CD4-positive, alpha-beta memory T cell (primary cell): ENCODE results near the gene SLC18A3. TPM values are rescaled to one million over a fixed set of nuclear protein-coding genes. Genes with fewer than 3 reads are reported as not detected.

Experiments
- CTCF ChIA-PET: fragments of 350-600 bp; sonication (Branson Sonifier 250); formaldehyde crosslinking; loops from one replicate; lab custom pipeline; 2021; ENCODE audit warnings: inconsistent platforms; ENCODE audit not compliant: partially characterized antibody; lab: Charles Lee
- POLR2A ChIA-PET: fragments of 350-600 bp; sonication (Branson Sonifier 250); formaldehyde crosslinking; loops from one replicate; lab custom pipeline; 2021; ENCODE audit not compliant: partially characterized antibody; lab: Charles Lee
- DNase-seq, 5 donors: peaks; one replicate each; pipeline versions ENCODE4 v3.0.0 to v3.0.0-alpha.2; 2020 to 2022; ENCODE audit warnings: mixed read lengths in 1 of 5
- H3K27ac ChIP-seq: one replicate; pipeline ENCODE4 v1.7.0; 2013; ENCODE audit warnings: low read depth, low read length
- H3K27me3 ChIP-seq: 2 replicates; pipeline ENCODE4 v1.7.0; 2013; ENCODE audit warnings: mild to moderate bottlenecking, low read length, moderate library complexity; ENCODE audit not compliant: insufficient read depth
- H3K36me3 ChIP-seq: 2 replicates; pipeline ENCODE4 v1.7.0; 2013; ENCODE audit warnings: mild to moderate bottlenecking, low read length, moderate library complexity; ENCODE audit not compliant: insufficient read depth
- H3K4me1 ChIP-seq: 2 replicates; pipeline ENCODE4 v1.7.0; 2013; ENCODE audit warnings: mild to moderate bottlenecking, low read length, moderate library complexity; ENCODE audit not compliant: insufficient read depth
- H3K4me3 ChIP-seq, 2 donors: one replicate each; pipeline ENCODE4 v1.7.0; 2013; ENCODE audit warnings: low read length in 2 of 2, mild to moderate bottlenecking in 1 of 2
- H3K9me3 ChIP-seq, 2 donors: one replicate each; pipeline ENCODE4 v1.7.0; 2013; ENCODE audit warnings: low read length in 2 of 2, control low read depth in 1 of 2; ENCODE audit not compliant: control insufficient read depth in 1 of 2
- H3K27ac Mint-ChIP-seq, 7 donors: one replicate each; pipeline ENCODE4 v1.8.0; 2020 to 2021; ENCODE audit warnings: mixed read lengths in 7 of 7, mild to moderate bottlenecking in 6 of 7, inconsistent platforms in 3 of 7, moderate library complexity in 3 of 7
- H3K27me3 Mint-ChIP-seq, 2 donors: one replicate each; pipeline ENCODE4 v1.8.0; 2020 to 2021; ENCODE audit warnings: mixed read lengths in 2 of 2
- H3K36me3 Mint-ChIP-seq, 2 donors: one replicate each; pipeline ENCODE4 v1.8.0; 2020 to 2021; ENCODE audit warnings: mixed read lengths in 2 of 2, inconsistent platforms in 1 of 2, mild to moderate bottlenecking in 1 of 2
- H3K4me1 Mint-ChIP-seq, 4 donors: one replicate each; pipeline ENCODE4 v1.8.0; 2020 to 2021; ENCODE audit warnings: mixed read lengths in 4 of 4, mild to moderate bottlenecking in 1 of 4
- H3K4me3 Mint-ChIP-seq, 8 donors: one replicate each; pipeline ENCODE4 v1.8.0; 2020 to 2021; ENCODE audit warnings: mixed read lengths in 8 of 8, mild to moderate bottlenecking in 7 of 8, moderate library complexity in 6 of 8, inconsistent platforms in 3 of 8
- H3K9me3 Mint-ChIP-seq, 8 donors: one replicate each; pipeline ENCODE4 v1.8.0; 2020 to 2021; ENCODE audit warnings: mixed read lengths in 8 of 8, mild to moderate bottlenecking in 5 of 8, inconsistent platforms in 3 of 8, moderate library complexity in 1 of 8
- intact Hi-C: fragments of 100-400 bp; cut with micrococcal nuclease; formaldehyde crosslinking; loops from one replicate; pipeline ENCODE4 v1.15.1; 2023
- polyA plus RNA-seq, 2 donors: library from polyadenylated mRNA; unstranded; fragments of 300-500 nt; fragmentation: Illumina TruSeq; gene quantifications; one replicate each; pipeline ENCODE4 v1.2.3, GENCODE V29; 2021
- total RNA-seq, 2 experiments: library from RNA; stranded (reverse); gene quantifications; one replicate each; pipeline ENCODE4 v1.2.3, GENCODE V29; 2021

The SLC18A3 gene
- total and polyA plus RNA-seq, 4 experiments from 2014 or later, result not detected

DNA sequence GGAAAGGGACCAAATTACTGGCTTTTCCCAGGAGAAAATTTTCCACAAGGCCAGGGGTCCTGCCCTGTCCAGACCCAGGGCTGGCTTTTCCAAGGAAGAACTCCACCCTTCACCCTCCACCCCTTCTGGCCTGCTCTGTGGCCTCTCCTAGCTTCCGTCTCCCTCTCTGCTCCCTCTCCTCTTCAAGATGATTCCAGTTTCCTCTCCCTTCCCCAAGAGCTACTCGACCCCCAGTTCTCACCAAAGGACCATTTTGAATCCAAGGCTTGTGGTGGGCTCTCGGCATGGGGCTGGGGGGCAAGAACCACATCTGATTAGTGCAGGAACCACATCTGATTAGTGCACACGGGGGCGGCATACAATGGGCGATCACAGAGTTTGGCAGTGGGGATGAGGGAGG lies 11.5 kb downstream of the SLC18A3 start:
- Mint-ChIP-seq H3K27ac (no peak overlapping the region), H3K27me3 (peaks cover 7 to 41% of the 10 kb centered on the region in 2 donors), H3K36me3 (no peaks in the 10 kb centered on the region), H3K4me3 (no peak overlapping the region), H3K4me1 (no peaks in the 10 kb centered on the region), H3K9me3 (peaks cover 0 to 2% (median 0%) of the 10 kb centered on the region in 8 donors)
- intact Hi-C loops, result no loop called here
- Histone ChIP-seq H3K36me3 (no peaks in the 10 kb centered on the region), H3K27me3 (no peaks in the 10 kb centered on the region), H3K4me1 (no peaks in the 10 kb centered on the region), H3K9me3 (no peaks in the 10 kb centered on the region), H3K27ac (no peak overlapping the region), H3K4me3 (no peak overlapping the region)
- POLR2A ChIA-PET, result no interaction called here
- CTCF ChIA-PET, result no interaction called here
- DNase-seq, result no peak

DNA sequence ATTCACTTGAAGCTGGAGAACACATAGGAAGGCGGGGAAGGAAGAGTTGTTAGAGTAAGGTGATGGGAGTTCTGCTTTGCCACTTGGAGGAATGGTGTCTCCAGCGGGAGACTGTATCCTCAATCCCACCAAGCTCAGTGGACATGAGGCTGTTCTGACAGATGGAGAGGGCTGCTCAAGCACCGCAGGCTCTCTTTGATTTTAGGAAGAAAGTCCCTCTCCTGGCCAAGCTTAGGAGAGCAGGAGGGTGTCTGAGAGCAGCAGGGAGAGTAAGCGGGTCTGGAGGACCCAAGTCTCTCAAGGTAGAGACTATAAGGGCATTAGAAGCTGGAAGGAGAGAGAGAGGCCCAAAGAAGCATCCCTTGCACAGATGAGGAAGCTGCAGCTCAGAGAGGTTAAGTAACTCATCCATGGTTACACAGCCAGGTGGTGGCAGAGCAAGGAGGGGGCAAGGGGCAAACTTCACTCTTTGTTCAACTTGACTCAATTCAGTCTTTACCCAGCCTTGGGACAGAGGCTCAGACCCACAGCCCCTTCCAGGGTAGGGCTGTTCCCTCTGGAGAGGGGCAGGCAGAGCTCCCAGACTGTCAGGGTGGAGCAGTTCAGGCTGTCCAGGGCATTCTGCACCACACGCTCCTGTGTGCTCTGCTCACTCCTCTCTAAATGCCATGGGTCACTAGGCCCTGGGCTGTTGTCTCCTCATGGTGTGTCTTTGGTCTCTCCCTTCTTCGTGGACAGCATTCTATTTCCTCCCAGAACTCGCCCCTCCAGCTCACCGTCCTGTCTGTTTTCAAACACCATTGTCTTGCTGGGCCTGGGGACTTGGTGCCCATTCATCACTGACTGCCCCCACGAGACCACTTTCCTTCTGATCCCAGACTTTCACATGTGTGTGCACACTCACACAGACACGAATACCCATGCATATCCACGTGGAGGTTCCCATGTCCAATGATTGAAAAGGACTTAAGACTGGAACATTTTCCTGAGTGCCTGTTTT lies 12.6 kb downstream of the SLC18A3 start:
- Histone ChIP-seq H3K36me3 (no peaks in the 10 kb centered on the region), H3K4me3 (no peak overlapping the region), H3K9me3 (no peaks in the 10 kb centered on the region), H3K4me1 (no peaks in the 10 kb centered on the region), H3K27me3 (no peaks in the 10 kb centered on the region), H3K27ac (no peak overlapping the region)
- Mint-ChIP-seq H3K27me3 (peaks cover 5 to 34% of the 10 kb centered on the region in 2 donors), H3K27ac (no peak overlapping the region), H3K9me3 (no peaks in the 10 kb centered on the region), H3K4me1 (no peaks in the 10 kb centered on the region), H3K4me3 (no peak overlapping the region), H3K36me3 (no peaks in the 10 kb centered on the region)
- DNase-seq, result no peak
- ChIA-PET POLR2A (no interaction called here), CTCF (interaction anchor here (0.8 kb wide), 1 partner anchor 30 kb away, joined by 3 read pairs; no protein-coding TSS in a partner anchor)
- intact Hi-C loops, result no loop called here

DNA sequence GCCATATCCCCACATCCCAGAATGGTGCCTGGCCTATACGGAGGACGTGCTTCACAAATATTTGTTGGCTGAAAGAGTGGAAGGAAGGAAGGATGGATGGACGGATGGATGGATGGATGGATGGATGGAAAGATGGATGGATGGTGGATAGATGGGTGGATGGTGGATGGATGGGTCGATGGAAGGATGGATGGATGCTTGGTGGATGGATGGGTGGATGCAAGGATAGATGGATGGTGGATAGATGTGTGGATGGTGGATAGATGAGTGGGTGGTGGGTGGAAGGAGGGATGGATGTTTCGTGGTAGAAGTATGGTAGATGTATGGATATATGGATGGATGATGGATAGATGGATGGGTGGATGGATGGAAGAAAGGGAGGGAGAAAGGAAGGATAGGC lies 14.5 kb downstream of the SLC18A3 start:
- Mint-ChIP-seq H3K4me1 (no peaks in the 10 kb centered on the region), H3K9me3 (no peaks in the 10 kb centered on the region), H3K4me3 (no peak overlapping the region), H3K36me3 (no peaks in the 10 kb centered on the region), H3K27ac (no peak overlapping the region), H3K27me3 (peaks cover 0 to 21% of the 10 kb centered on the region in 2 donors)
- CTCF ChIA-PET, result no interaction called here
- POLR2A ChIA-PET, result no interaction called here
- no peaks in the 10 kb centered on the region for H3K9me3 ChIP-seq
- intact Hi-C loops, result no loop called here
- DNase-seq, result no peak
- no peaks in the 10 kb centered on the region for H3K27me3 ChIP-seq
- no peak overlapping the region for H3K4me3 ChIP-seq
- no peaks in the 10 kb centered on the region for H3K36me3 ChIP-seq
- no peaks in the 10 kb centered on the region for H3K4me1 ChIP-seq
- no peak overlapping the region for H3K27ac ChIP-seq

DNA sequence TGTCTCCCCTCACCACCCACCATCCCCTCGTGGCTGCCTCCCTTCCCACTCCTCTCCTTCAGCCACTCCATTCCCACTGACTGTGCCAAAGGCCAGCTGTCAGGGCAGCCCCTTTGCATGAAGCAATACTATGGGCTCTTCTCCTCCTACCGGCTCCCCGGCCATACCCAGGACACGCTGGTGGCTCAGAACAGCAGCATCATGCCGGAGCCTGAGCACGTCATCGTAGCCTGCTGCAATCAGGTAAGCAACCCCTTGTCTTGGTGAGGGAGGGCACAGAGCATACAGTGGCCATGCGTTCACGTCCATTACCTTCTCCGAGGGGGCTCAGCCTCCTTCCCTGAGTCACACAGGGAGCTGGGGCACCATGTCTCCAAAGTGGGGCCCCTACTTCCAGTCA lies 15.3 kb downstream of the SLC18A3 start:
- H3K4me3 Mint-ChIP-seq, result no peak overlapping the region
- ChIA-PET CTCF (no interaction called here), POLR2A (no interaction called here)
- Histone ChIP-seq H3K4me3 (no peak overlapping the region), H3K27ac (no peak overlapping the region), H3K36me3 (no peaks in the 10 kb centered on the region), H3K9me3 (no peaks in the 10 kb centered on the region), H3K27me3 (no peaks in the 10 kb centered on the region), H3K4me1 (no peaks in the 10 kb centered on the region)
- peaks cover 0 to 15% of the 10 kb centered on the region in 2 donors for H3K27me3 Mint-ChIP-seq
- H3K36me3 Mint-ChIP-seq, result no peaks in the 10 kb centered on the region
- intact Hi-C loops, result no loop called here
- no peak for DNase-seq
- no peaks in the 10 kb centered on the region for H3K9me3 Mint-ChIP-seq
- no peak overlapping the region for H3K27ac Mint-ChIP-seq
- H3K4me1 Mint-ChIP-seq, result no peaks in the 10 kb centered on the region

DNA sequence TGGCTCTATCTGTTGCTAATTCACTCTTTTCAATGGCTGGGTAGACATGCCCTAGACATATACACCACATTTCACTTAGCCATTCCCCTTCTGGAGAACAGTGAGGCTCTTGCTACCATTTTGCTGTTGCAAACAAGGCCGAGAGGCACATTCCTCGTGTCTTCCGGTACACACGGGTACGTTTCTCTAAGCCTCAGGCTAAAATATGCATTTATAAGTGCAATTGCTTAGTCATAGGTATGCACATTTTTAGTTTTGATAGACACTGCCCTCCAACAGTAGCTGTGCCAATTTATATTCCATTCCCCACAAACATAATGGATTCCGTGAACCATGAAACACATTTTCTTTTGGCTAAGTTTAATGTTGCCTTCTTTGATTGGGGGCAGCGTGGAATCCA lies 16.9 kb downstream of the SLC18A3 start:
- Histone ChIP-seq H3K4me1 (no peaks in the 10 kb centered on the region), H3K27me3 (no peaks in the 10 kb centered on the region), H3K36me3 (no peaks in the 10 kb centered on the region), H3K27ac (no peak overlapping the region), H3K9me3 (no peaks in the 10 kb centered on the region), H3K4me3 (no peak overlapping the region)
- Mint-ChIP-seq H3K27ac (no peak overlapping the region), H3K9me3 (no peaks in the 10 kb centered on the region), H3K4me3 (no peak overlapping the region), H3K27me3 (peaks cover 0 to 13% of the 10 kb centered on the region in 2 donors), H3K4me1 (no peaks in the 10 kb centered on the region), H3K36me3 (no peaks in the 10 kb centered on the region)
- CTCF ChIA-PET, result no interaction called here
- DNase-seq, result no peak
- intact Hi-C loops, result no loop called here
- POLR2A ChIA-PET, result no interaction called here

DNA sequence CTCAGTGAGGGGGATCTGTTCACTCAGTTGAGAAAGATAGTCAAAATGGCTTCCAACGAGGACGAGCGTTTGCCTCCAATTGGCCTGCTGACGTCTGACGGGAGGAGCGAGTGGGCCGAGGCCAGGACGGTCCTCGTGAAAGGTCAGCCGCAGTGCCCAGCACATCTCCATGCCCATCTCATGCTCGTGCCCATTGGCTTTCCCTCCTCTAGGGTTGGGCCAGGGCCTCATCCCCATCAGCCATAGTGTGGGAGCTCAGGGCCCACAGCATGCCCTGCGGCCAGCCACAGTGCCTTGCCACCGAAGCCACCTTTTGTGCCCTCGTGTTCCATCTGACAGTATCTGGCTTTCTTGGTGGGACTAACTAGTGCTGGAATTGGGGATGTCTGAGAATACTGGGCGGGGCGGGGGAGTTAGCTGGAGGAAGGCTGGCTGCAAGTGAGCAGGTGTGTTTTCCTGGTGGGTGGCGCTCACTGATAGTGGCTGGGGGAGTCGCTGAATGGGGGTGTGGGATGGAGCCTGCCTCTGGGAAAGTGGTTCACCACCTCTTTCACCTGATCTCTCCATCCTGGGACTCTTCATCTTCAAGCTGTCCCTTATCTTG lies 17.6 kb downstream of the SLC18A3 start:
- no peaks in the 10 kb centered on the region for H3K27me3 ChIP-seq
- no peak overlapping the region for H3K4me3 Mint-ChIP-seq
- no peaks in the 10 kb centered on the region for H3K9me3 ChIP-seq
- H3K36me3 ChIP-seq, result no peaks in the 10 kb centered on the region
- no peaks in the 10 kb centered on the region for H3K4me1 ChIP-seq
- H3K27ac Mint-ChIP-seq, result no peak overlapping the region
- no peak for DNase-seq
- CTCF ChIA-PET, result no interaction called here
- H3K27me3 Mint-ChIP-seq, result peaks cover 0 to 7% of the 10 kb centered on the region in 2 donors
- POLR2A ChIA-PET, result no interaction called here
- no peak overlapping the region for H3K4me3 ChIP-seq
- intact Hi-C loops, result no loop called here
- no peaks in the 10 kb centered on the region for H3K36me3 Mint-ChIP-seq
- H3K9me3 Mint-ChIP-seq, result no peaks in the 10 kb centered on the region
- no peaks in the 10 kb centered on the region for H3K4me1 Mint-ChIP-seq
- no peak overlapping the region for H3K27ac ChIP-seq

DNA sequence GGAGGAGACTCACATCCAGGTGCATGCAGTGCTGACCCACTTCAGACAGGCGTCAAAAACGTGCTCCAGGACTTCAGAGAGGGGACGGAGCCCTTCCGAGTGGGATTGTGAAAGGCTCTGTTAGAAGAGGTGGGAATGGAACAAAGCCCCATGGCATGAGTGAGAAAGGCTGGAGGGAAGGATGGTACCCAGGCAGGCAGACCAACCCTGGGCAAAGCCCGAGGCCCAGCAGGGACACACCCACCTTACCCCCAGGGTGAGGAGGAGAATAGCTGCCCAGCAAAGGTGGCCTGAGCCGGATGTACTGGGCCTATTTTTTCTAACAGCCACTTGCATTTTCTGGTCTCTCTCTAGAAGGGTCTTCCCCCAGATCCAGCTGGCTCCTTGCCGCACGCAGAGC lies 18.5 kb downstream of the SLC18A3 start:
- ChIA-PET POLR2A (no interaction called here), CTCF (no interaction called here)
- Histone ChIP-seq H3K27me3 (no peaks in the 10 kb centered on the region), H3K4me1 (no peaks in the 10 kb centered on the region), H3K27ac (no peak overlapping the region), H3K4me3 (no peak overlapping the region), H3K9me3 (no peaks in the 10 kb centered on the region), H3K36me3 (no peaks in the 10 kb centered on the region)
- Mint-ChIP-seq H3K4me1 (no peaks in the 10 kb centered on the region), H3K27me3 (peaks cover 0 to 4% of the 10 kb centered on the region in 2 donors), H3K27ac (no peak overlapping the region), H3K36me3 (no peaks in the 10 kb centered on the region), H3K9me3 (no peaks in the 10 kb centered on the region), H3K4me3 (no peak overlapping the region)
- no peak for DNase-seq
- intact Hi-C loops, result no loop called here
